ENCODE results near the gene TSN.
A peak's percentile ranks its signal among the peaks of the same experiment; 100 is the strongest.

The TSN gene

GRCh38 chr2:121707344-121707919 lies 48.0 kb upstream of the TSN start (continued):
- TF ChIP-seq ZSCAN30 (tag by site-specific recombination; IDR thresholded peaks at IDR 0.05) (peak; percentile 12; the same call in 1 of the 2 replicates), ZNF394 (tag by site-specific recombination; IDR thresholded peaks at IDR 0.05; ENCODE audit: borderline replicate concordance) (peak; percentile 50; the same call in 1 of the 2 replicates), ZNF501 (tag by site-specific recombination; IDR thresholded peaks at IDR 0.05) (peak; percentile 54; the same call in 1 of the 2 replicates), GLIS1 (tag by site-specific recombination; IDR thresholded peaks at IDR 0.05) (peak; percentile 89), YY1 (tag by site-specific recombination; IDR thresholded peaks at IDR 0.05) (no peak), OSR2 (tag by site-specific recombination; IDR thresholded peaks at IDR 0.05) (peak; percentile 84), ZNF624 (tag by site-specific recombination; IDR thresholded peaks at IDR 0.05) (no peak), ZBTB21 (tag by site-specific recombination; IDR thresholded peaks at IDR 0.05) (0 out of 2 replicates have a peak, but pooled peaks have one; percentile 24), ZNF530 (tag by site-specific recombination; IDR thresholded peaks at IDR 0.05; ENCODE audit: low read depth) (no peak), ZNF2 (tag by site-specific recombination; IDR thresholded peaks at IDR 0.05) (no peak), ZNF280C (tag by site-specific recombination; IDR thresholded peaks at IDR 0.05) (no peak), ZNF184 (tag by site-specific recombination; IDR thresholded peaks at IDR 0.05) (no peak)

- no peak overlapping the region for H3K27ac ChIP-seq (ENCODE audit: extremely low read depth, low read depth, low read length)
- ChIA-PET POLR2A (interaction anchor here (0.7 kb wide), 1 partner anchor 58 kb away, joined by 3 read pairs; no protein-coding TSS in a partner anchor), CTCF (interaction anchor here (1.0 kb wide), 2 partner anchors 9 to 176 kb away, joined by 3 to 4 read pairs; no protein-coding TSS in a partner anchor)
- H3K36me3 ChIP-seq (ENCODE audit: control insufficient read depth in 2 of 2, insufficient read depth in 1 of 2, low read length in 2 of 2), result no peaks in the 10 kb centered on the region
- TF ChIP-seq ZBTB6 (tag by site-specific recombination; IDR thresholded peaks at IDR 0.05) (0 out of 2 replicates have a peak, but pooled peaks have one; percentile 15), OVOL3 (tag by site-specific recombination; IDR thresholded peaks at IDR 0.05) (no peak)
- H3K4me1 ChIP-seq (ENCODE audit: control insufficient read depth, insufficient read depth, low read length), result peaks cover 8% of the 10 kb centered on the region
- H3K9me3 ChIP-seq (ENCODE audit: control insufficient read depth, insufficient read depth, low read depth, low read length), result no peaks in the 10 kb centered on the region
- no peak overlapping the region for H3K4me3 ChIP-seq (ENCODE audit: low read depth, low read length)
These were observed 47.5 kb upstream of the TSN start for GRCh38 chr2:121707920-121708361.

- ChIA-PET CTCF (no interaction called here), POLR2A (no interaction called here)
- H3K4me1 ChIP-seq (ENCODE audit: control insufficient read depth, insufficient read depth, low read length), result peaks cover 8% of the 10 kb centered on the region
- no peak overlapping the region for H3K27ac ChIP-seq (ENCODE audit: extremely low read depth, low read depth, low read length)
- no peak overlapping the region for H3K4me3 ChIP-seq (ENCODE audit: low read depth, low read length)
- H3K36me3 ChIP-seq (ENCODE audit: control insufficient read depth in 2 of 2, insufficient read depth in 1 of 2, low read length in 2 of 2), result no peaks in the 10 kb centered on the region
- TF ChIP-seq ZNF184 (tag by site-specific recombination; IDR thresholded peaks at IDR 0.05) (no peak), ZFP69B (tag by site-specific recombination; IDR thresholded peaks at IDR 0.05) (no peak), ZBTB11 (tag by site-specific recombination; conservative IDR thresholded peaks at IDR 0.05; ENCODE audit: low read depth) (no peak), GLIS1 (tag by site-specific recombination; IDR thresholded peaks at IDR 0.05) (no peak), ZNF580 (tag by site-specific recombination; IDR thresholded peaks at IDR 0.05) (no peak), ZBTB17 (tag by site-specific recombination; IDR thresholded peaks at IDR 0.05) (no peak), ZNF433 (tag by site-specific recombination; IDR thresholded peaks at IDR 0.05; ENCODE audit: low read depth) (no peak)
- no peaks in the 10 kb centered on the region for H3K9me3 ChIP-seq (ENCODE audit: control insufficient read depth, insufficient read depth, low read depth, low read length)
These were observed 45.5 kb upstream of the TSN start for GRCh38 chr2:121709776-121710469.

Data from HEK293 (cell line).